Stimulated activated CD4-positive, alpha-beta T cell treated with anti-CD3 and anti-CD28 coated beads, Interleukin-12 subunit alpha, Interleukin-12 subunit beta, amount 100 ng/mL, for 48 hours (primary cell): ENCODE measurements around the gene MYO10.

Source experiments
- DNase-seq, 3 donors: peaks; one replicate each; pipeline ENCODE4 v3.0.0-alpha.2; 2020; ENCODE audit warnings: low read depth in 2 of 3, low spot score in 1 of 3

MYO10 gene

DNA sequence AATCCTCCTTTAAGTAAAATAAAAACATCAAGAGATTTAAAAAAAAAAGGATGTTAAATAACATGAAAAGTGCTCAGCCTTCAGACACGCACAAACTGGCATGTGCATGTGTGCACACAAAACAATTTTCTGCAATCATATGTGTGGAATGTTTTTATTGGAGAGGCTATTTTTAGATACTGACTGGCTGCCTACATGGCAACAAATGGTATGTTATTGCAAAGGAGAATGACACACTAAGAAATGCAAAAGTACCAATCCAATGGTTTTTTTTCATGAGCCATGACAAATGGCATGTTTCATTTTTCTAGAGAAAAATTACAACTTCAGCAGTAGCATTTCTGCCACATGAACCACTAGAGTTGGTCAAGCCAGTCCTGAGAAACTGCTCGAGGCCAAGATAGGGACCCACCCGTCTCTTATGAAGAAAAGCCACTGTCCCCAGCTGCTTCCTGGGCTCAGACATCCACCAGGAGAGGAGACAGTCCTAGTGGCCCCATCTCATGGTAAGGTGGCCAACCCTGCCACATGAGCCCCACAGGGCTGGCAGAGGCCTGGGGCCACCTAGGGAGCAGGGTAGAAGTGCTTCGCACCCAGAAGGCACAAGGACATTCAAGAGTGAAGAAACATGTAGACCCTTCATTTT lies 116.4 kb downstream of the MYO10 start:
- no peak for DNase-seq

DNA sequence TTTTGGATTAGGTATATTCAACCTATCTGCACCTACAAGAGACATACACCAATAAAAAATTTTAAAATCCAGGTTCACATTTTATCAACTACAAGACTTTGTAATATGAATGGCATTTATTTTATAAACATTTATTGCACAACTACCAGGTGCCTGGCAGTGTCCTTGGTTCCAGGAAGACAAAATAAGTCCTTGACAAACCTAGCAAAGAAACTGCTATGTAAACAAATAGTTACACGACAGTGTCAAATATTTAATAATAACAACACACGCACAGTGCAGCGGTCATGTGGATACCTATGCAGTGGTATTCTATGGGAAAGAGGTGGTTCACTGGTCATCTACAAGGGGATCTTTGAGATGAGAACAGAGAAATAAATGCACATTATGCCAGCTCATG lies 120.7 kb downstream of the MYO10 start:
- DNase-seq, result no peak

GRCh38 chr5:16812911-16813310 lies 123.2 kb downstream of the MYO10 start:
- no peak for DNase-seq

DNA sequence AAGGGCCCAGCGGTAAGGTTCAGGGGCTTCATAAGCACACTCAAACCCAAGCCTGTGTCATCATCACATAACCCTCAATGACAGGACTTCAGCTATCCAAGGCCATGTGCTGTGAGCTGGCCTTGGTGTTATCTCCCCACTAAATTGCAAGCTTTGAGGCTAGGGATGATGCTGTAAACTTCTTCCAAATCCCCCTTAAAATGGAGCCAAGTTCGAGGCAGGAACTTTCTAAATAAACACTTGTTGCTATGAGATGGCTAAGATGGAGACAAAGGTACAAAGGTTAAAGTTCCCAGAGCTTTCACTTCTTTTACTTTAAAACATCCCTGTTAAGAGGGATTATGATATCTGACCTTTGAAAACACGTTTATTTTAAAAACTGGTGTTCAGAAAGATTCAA lies 123.6 kb downstream of the MYO10 start:
- no peak for DNase-seq

DNA sequence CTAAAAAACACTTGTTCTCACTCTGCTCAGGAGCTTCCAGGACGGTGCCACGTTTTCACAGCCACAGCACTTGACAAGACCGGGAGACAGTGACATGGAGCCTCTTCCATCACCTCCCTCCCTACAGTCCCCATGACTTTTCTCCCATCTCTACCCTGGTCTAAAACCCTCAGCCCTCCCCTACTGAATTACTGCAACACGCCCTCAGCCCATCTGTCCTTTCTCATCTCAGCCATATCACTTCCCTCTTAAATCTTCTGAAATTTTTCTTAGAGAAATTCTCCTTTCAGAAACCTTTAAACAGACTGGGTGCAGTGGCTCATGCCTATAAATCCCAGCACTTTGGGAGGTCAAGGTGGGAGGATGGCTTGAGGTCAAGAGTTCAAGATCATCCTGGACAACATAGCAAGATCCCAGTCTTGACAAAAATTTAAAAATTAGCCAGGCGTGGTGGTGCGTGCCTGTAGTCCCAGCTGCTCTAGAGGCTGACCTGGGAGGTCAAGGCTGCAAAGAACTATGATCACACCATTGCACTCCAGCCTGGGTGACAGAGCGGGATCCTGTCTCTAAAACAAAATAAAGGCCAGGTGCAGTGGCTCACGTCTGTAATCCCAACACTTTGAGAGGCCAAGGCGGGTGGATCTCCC lies 125.8 kb downstream of the MYO10 start:
- no peak for DNase-seq

DNA sequence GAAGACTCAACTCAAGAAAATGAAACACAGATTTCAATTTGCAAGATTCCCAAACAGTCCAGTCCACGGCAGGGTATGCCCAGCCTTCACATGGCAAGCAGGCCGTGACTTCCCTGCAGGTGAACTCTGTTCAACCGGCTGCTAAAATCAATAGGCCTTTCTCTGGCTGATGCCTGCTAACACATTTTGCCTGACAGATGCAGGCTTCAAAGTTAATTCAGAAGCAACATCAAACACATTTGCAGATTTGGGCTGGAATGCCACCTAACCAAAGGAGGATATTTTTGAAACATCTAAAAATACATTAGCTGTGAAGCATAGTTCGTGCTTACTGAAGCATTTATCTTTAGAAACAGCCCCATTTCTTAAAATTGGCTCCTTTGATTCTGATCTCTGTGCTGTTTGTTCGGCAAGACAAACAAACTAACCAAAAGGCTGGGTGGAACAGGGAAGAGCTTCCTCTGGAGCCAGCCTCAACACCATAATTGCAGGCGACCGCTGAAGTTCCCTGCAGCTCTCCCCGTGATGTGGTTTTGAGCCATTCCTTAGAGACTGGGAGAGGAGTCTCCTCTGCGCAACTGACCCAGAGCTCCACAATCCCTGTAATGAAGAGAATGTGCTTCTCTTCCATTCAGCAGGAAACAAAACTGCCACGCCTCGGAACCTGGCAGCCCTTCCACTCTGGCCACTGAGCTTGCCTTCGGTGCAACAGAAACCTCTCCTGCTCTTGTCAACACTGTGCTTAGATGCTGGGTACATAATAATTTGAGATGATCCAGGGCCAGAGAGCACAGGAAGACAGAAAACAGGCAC lies 126.5 kb downstream of the MYO10 start:
- DNase-seq, result no peak

DNA sequence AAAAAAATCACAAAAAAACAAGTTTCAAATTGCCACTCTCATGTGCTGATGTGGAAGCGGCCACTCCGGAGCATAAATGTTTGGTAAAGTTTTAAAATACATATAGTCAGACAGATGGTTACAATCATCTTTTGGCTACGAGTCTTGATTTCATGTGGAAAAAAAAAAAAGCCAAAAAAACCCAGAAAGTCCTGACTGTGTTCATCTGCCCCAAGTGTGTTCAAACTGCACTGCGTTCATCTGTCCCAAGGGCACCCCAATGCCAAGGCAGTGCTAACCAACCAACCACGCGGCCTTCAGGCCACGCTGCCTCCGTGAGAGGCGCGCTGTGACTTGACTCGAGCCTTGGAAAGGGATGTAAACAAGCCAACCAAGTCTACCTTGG lies 127.1 kb downstream of the MYO10 start:
- no peak for DNase-seq

DNA sequence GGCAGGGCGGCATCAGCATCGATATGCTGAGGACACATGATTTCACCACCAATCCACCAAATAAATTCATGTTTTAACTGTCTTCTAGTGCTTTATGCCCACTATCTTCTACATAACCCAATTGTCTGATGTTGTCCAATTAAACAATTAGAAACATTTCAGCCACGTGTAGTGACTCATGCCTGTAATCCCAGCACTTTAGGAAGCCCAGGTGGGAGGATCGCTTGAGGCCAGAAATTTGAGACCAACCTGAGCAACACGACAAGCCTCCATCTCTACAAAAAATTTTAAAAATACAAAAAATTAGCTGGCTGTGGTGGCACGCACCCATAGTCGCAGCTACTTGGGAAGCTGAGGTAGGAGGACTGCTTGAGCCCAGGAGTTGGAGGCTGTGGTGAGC lies 128.1 kb downstream of the MYO10 start:
- DNase-seq, result no peak

- no peak for DNase-seq
These were observed 128.6 kb downstream of the MYO10 start for GRCh38 chr5:16807547-16807864.

DNA sequence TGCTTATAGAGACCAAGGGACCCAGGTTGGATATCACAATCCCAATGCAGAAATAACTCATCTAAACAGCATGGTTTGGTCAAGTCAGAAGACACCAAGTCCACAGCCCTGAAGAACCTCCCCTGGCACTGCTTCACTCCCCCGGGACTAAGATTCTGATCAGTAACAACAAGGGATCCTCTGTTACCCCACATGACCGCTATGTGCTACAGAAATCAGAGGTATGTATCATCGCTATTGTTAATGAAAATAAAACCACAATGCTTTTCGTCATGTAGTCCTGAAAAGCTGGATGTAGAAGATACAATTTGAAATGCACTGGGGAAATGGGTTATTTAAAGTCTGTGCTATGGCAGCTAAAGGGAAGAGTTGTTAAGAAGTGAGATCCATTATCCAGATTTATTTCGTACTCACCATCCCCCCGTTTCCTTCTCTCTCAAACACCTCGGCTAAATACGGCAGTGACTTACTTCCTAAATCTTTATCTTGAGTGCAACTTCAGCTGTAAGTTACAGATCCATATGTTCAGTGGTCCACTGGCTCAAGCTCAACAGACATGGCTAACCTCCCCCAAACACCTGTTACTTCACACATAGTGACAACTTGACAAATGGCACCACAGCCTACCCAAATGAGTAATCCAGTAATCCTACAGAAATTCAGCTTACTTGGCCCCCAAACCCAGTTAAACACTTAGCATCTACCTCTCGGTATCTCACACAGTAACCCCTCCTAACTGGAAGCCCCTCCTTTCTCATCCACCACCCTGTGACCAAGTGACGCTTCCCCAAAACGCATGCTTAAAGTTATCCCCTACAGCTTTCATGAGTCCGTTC lies 129.2 kb downstream of the MYO10 start:
- no peak for DNase-seq

DNA sequence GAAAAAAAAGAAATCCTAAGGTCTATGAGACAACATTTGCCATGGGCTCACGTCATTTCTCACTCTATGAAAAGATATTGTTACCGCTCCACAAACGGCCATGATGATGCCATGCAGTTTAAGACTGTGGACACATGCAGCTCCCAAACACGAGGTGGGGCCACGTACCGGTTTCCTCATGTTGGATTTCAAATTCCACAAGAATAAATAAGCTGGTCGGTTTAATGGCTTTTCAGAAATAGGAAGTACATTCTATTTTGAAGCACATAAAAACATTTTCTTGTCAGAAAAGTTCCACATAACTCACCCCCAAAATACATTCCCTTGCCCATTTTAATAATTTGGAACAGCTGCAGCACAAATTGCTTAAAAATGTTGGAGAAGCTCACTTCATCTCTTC lies 130.6 kb downstream of the MYO10 start:
- no peak for DNase-seq

DNA sequence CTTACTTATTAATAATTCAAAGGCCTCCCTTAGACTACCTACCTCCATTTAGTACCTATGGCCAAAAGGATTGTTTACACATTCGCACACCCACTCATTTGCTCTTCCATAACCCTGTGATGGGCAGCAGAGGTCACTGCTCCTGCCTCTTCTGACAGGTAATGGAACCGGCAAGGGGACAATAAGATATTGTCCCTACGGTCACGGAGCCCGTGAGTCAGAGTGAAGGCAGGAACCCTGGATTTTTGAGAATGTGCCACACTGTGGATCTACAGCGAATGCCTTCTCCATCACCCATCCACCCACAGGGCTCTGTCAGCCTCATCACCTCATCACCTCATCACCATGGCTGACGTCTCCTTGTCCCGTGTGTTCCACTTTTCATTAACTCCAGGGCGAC lies 132.3 kb downstream of the MYO10 start:
- no peak for DNase-seq

DNA sequence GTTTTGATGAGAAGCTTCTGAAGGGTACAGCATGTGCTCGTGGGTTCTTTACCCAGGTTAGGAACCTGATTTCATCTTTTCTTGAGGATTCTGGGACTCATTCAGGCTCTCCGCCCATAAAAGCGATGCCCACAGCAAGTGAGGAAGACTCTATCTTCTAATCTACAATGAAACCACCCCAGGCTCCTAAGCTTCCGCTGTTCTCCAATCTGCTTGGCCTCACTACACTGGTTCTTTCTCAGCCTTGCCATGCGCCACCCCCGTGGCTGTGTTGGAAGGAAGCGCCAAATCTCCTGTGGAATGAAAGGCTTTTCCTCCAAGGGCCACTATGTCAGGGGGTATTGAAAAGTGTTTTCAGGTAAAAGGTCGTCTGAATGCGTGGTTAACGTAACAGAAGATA lies 135.6 kb downstream of the MYO10 start:
- DNase-seq, result no peak

DNA sequence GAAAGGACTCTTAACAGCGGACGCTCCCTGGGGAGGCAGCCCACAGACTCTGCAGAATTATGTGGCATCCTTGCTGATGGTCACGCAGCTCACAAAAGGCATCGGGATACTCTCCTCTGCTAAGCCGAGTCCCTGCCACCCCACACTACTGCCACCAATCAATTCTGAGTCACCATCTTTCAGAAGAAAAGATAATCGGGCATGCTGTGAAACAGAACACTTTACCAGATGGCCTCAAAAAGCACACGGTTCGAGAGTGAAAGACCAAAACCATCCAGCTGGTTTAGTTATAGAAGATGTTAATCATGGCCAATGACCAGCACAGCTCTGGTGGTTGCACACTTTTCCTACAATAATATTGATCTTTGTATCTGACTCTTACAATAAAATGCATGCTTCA lies 136.3 kb downstream of the MYO10 start:
- DNase-seq, result no peak

DNA sequence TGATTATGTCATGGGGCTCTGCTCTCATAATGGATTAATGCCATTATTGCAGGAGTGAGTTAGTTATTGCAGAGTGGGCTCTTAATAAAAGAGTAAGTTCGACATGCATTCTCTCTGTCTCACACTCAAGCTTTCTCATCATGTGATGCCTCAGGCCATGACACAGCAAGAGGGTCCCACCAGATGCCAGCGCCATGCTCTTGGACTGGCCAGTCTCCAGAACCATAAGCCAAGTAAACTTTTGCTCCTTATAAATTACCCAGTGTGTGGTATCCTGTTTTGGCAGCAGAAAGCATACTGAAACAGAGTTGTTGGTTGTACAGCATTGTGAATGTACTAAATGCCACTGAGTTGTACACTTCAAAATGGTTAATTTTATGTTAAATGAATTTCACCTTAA lies 138.1 kb downstream of the MYO10 start:
- no peak for DNase-seq

GRCh38 chr5:16794269-16794913 lies 141.7 kb downstream of the MYO10 start:
- DNase-seq, result no peak

DNA sequence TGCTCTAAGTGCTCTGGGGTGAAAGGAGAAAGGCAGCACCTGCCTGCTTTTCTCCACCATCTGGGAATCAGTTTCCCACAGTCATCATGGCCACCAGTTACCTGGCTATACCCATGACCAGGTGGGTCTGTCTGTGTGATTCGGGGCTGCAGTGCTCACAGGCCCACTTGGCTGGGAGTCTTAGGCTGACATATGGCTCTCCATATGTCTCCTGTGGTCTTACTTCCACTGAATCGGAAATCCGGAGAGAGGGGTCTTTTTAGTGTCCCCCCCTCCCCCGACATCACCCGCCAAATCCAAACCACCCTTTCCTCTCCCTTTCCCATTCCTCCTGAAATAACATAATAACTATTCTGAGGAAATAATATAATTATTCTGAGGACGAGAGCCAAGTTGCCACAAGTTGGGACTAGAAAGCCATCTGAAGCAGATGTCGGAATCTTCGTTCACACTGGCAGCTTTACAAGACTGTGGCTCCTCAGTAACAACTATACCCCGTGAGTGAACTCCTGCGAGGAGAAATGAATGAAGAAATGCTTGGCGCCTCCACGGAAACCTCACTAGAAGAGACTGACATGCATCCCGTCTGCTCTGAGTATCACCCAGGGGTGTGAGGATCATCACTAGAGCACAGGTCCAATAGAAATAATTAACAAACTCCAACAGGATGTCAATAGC lies 143.4 kb downstream of the MYO10 start:
- no peak for DNase-seq

GRCh38 chr5:16791904-16792597 lies 144.0 kb downstream of the MYO10 start:
- no peak for DNase-seq

DNA sequence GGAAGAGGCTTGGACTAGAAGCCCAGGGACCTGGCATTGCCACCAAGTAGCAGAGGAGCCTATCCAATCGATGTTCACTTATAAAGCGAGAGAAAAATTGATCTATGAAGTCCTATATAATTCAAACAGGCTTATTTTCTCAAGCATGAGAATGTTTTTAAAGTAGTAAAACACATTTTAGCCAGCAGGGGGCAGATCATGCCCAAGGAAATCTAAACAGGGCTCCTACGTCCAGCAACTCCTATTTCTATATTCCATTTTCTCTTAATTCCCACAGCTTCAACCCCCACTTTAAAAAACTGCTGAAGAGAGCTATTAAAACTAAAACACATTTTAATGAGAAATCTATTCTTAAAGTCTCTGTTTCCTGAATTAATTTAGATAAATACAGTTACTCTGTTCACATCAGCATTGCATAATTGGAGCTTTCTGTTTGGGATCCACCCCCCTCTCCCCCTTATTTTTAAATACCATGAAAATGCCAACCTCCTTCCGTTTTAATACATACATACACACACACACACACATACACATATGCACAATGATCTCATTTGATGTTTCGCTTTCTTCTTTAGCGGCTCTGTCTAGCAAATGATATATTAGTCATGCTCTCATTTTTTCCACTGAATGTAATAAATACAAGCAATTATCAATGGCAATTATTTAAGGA lies 144.9 kb downstream of the MYO10 start:
- DNase-seq, result peak in 1 of 3 donors; percentile 44
